Endothelial cell of umbilical vein (primary cell): ENCODE data around the gene GDF3.

Source experiments
- EZH2 ChIP-seq: IDR thresholded peaks from 2 replicates; pipeline ENCODE4 v1.6.1; 2012; ENCODE audit warnings: borderline replicate concordance, low read depth, mild to moderate bottlenecking, moderate library complexity, low read length, inconsistent platforms; ENCODE audit not compliant: severe bottlenecking
- MYC ChIP-seq: IDR thresholded peaks from one replicate; pipeline ENCODE4 v1.6.1; 2011; ENCODE audit warnings: mild to moderate bottlenecking, low read depth, low read length
- POLR2A ChIP-seq: IDR thresholded peaks from 2 replicates; pipeline ENCODE4 v1.6.1; 2012; ENCODE audit warnings: low read depth, mild to moderate bottlenecking, control low read depth, low read length
- TF ChIP-seq, protein P1 (sequence below), 2 donors: IDR thresholded peaks; 1 replicate in 1 of 2; 2 replicates in 1 of 2; pipeline ENCODE4 v1.5.1; 2011; ENCODE audit warnings: low read length in 2 of 2, mild to moderate bottlenecking in 2 of 2, moderate library complexity in 2 of 2, control low read depth in 1 of 2, inconsistent platforms in 1 of 2, low read depth in 1 of 2; ENCODE audit not compliant: insufficient read depth in 1 of 2; ENCODE audit errors: extremely low read depth in 1 of 2

- TF ChIP-seq MYC (no peak), EZH2 (no peak), POLR2A (no peak)
- TF ChIP-seq, protein P1, sequence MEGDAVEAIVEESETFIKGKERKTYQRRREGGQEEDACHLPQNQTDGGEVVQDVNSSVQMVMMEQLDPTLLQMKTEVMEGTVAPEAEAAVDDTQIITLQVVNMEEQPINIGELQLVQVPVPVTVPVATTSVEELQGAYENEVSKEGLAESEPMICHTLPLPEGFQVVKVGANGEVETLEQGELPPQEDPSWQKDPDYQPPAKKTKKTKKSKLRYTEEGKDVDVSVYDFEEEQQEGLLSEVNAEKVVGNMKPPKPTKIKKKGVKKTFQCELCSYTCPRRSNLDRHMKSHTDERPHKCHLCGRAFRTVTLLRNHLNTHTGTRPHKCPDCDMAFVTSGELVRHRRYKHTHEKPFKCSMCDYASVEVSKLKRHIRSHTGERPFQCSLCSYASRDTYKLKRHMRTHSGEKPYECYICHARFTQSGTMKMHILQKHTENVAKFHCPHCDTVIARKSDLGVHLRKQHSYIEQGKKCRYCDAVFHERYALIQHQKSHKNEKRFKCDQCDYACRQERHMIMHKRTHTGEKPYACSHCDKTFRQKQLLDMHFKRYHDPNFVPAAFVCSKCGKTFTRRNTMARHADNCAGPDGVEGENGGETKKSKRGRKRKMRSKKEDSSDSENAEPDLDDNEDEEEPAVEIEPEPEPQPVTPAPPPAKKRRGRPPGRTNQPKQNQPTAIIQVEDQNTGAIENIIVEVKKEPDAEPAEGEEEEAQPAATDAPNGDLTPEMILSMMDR (IDR thresholded peaks at IDR 0.05; ENCODE audit: extremely low read depth in 1 of 2, insufficient read depth in 1 of 2, low read depth in 1 of 2, low read length in 2 of 2): no peak
Measured at GRCh38 chr12:7705846-7706245, 10.3 kb upstream of the GDF3 start.
